Osteocyte (in vitro differentiated cells): ENCODE measurements around the gene ZBTB26. TPM values are rescaled to one million over a fixed set of nuclear protein-coding genes. Genes with fewer than 3 reads are reported as not detected.

ENCODE experiments used
- DNase-seq: peaks from one replicate; pipeline ENCODE4 v3.0.0; 2021; ENCODE audit warnings: mixed read lengths; ENCODE audit not compliant: unreplicated experiment; ENCODE audit errors: extremely low spot score
- H3K27ac Mint-ChIP-seq: one replicate; pipeline ENCODE4 v1.8.0; 2021; ENCODE audit warnings: mild to moderate bottlenecking, mixed read lengths; ENCODE audit not compliant: unreplicated experiment
- H3K27me3 Mint-ChIP-seq: one replicate; pipeline ENCODE4 v1.8.0; 2021; ENCODE audit warnings: mixed read lengths; ENCODE audit not compliant: unreplicated experiment
- H3K36me3 Mint-ChIP-seq: one replicate; pipeline ENCODE4 v1.8.0; 2021; ENCODE audit warnings: mixed read lengths; ENCODE audit not compliant: unreplicated experiment
- H3K4me1 Mint-ChIP-seq: one replicate; pipeline ENCODE4 v1.8.0; 2021; ENCODE audit warnings: mixed read lengths; ENCODE audit not compliant: unreplicated experiment
- H3K4me3 Mint-ChIP-seq: one replicate; pipeline ENCODE4 v1.8.0; 2021; ENCODE audit warnings: mild to moderate bottlenecking, moderate library complexity, mixed read lengths; ENCODE audit not compliant: unreplicated experiment
- H3K9me3 Mint-ChIP-seq: one replicate; pipeline ENCODE4 v1.8.0; 2021; ENCODE audit warnings: mixed read lengths; ENCODE audit not compliant: unreplicated experiment
- CTCF ChIP-seq: fragments of 200-600 bp; sonication (generic); IDR thresholded peaks from 2 replicates; pipeline ENCODE4 v1.5.0; 2021; ENCODE audit warnings: antibody characterized with exemption, mild to moderate bottlenecking, moderate library complexity
- total RNA-seq: library from RNA; stranded (reverse); gene quantifications from 2 replicates; pipeline ENCODE4 v1.2.1, GENCODE V29; 2021

The ZBTB26 gene
- total RNA-seq, 1 donor from 2014 or later = 9.0 TPM

GRCh38 chr9:122954253-122954691 lies 23.0 kb upstream of the ZBTB26 start:
- DNase-seq = no peak
- Mint-ChIP-seq H3K9me3 (no peaks in the 10 kb centered on the region), H3K4me3 (no peak overlapping the region), H3K36me3 (peaks cover 6% of the 10 kb centered on the region), H3K4me1 (peaks cover 61% of the 10 kb centered on the region), H3K27me3 (no peaks in the 10 kb centered on the region), H3K27ac (peak overlapping the region; percentile 77)
- no peak for TF ChIP-seq CTCF

- Mint-ChIP-seq H3K4me1 (peaks cover 66% of the 10 kb centered on the region), H3K27me3 (no peaks in the 10 kb centered on the region), H3K36me3 (no peaks in the 10 kb centered on the region), H3K9me3 (no peaks in the 10 kb centered on the region), H3K27ac (no peak overlapping the region), H3K4me3 (no peak overlapping the region)
- no peak for DNase-seq
- TF ChIP-seq CTCF = no peak
Measured at GRCh38 chr9:122951056-122951455, 19.7 kb upstream of the ZBTB26 start.

- Mint-ChIP-seq H3K4me1 (peaks cover 66% of the 10 kb centered on the region), H3K36me3 (no peaks in the 10 kb centered on the region), H3K27ac (no peak overlapping the region), H3K27me3 (no peaks in the 10 kb centered on the region), H3K4me3 (no peak overlapping the region), H3K9me3 (no peaks in the 10 kb centered on the region)
- DNase-seq = no peak
- no peak for TF ChIP-seq CTCF
Measured at GRCh38 chr9:122950263-122950662, 19.0 kb upstream of the ZBTB26 start.

- H3K9me3 Mint-ChIP-seq = no peaks in the 10 kb centered on the region
- H3K27ac Mint-ChIP-seq = peak overlapping the region; percentile 28
- no peak for TF ChIP-seq CTCF
- no peak for DNase-seq
- H3K27me3 Mint-ChIP-seq = no peaks in the 10 kb centered on the region
- no peak overlapping the region for H3K4me3 Mint-ChIP-seq
- H3K36me3 Mint-ChIP-seq = peaks cover 1% of the 10 kb centered on the region
- peaks cover 65% of the 10 kb centered on the region for H3K4me1 Mint-ChIP-seq
Measured at GRCh38 chr9:122949696-122950095, 18.4 kb upstream of the ZBTB26 start.

GRCh38 chr9:122948313-122948712 lies 17.0 kb upstream of the ZBTB26 start:
- Mint-ChIP-seq H3K27me3 (no peaks in the 10 kb centered on the region), H3K4me1 (peaks cover 61% of the 10 kb centered on the region), H3K36me3 (peaks cover 1% of the 10 kb centered on the region), H3K9me3 (no peaks in the 10 kb centered on the region), H3K4me3 (no peak overlapping the region), H3K27ac (peak overlapping the region; percentile 71)
- no peak for TF ChIP-seq CTCF
- no peak for DNase-seq
